ENCODE results near the gene ATP6V1D. TPM values are rescaled to one million over a fixed set of nuclear protein-coding genes. Genes with fewer than 3 reads are reported as not detected.

ATP6V1D gene
- total RNA-seq, 2 donors from 2014 or later: 94.3 to 101 TPM

DNA sequence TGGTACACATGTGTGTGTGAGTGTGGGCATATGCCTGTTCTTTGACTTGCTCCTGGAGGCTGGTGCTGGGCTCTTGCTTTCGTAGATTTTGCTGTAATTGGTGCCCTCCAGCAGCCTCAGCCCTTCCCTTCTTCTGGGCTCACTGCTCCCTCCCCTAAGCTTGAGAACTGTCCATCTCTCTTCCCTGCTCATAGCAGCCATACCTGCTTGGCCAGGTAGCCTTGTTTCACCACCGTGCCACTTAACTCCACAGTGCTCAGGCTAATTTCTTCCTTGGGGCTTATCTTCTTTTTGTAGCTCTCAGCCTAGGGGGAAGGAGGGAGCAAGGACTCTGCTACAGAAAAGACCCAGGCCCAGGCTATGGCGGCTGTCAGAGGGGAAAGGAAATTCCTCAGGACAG, 32.5 kb upstream of the ATP6V1D start:
- no peak overlapping the region for H3K4me3 ChIP-seq
- H3K36me3 ChIP-seq: no peaks in the 10 kb centered on the region
- no peaks in the 10 kb centered on the region for H3K27me3 ChIP-seq (replicated peaks; ENCODE audit: insufficient read depth)
- peak; percentile 42 for DNase-seq (ENCODE audit: low spot score)
- peak; percentile 68 for TF ChIP-seq POLR2AphosphoS5 (IDR thresholded peaks at IDR 0.05)
- no peak for TF ChIP-seq POLR2A (IDR thresholded peaks at IDR 0.05)
- peak overlapping the region in 1 of 2 donors; percentile 37 for H3K27ac ChIP-seq
- intact Hi-C loops (cut with DNase I): no loop called here
- no peaks in the 10 kb centered on the region for H3K9me3 ChIP-seq
- 71% methylated on average over 3 of the region's 3 CpGs for WGBS
- H3K4me1 ChIP-seq (replicated peaks): peaks cover 7% of the 10 kb centered on the region

DNA sequence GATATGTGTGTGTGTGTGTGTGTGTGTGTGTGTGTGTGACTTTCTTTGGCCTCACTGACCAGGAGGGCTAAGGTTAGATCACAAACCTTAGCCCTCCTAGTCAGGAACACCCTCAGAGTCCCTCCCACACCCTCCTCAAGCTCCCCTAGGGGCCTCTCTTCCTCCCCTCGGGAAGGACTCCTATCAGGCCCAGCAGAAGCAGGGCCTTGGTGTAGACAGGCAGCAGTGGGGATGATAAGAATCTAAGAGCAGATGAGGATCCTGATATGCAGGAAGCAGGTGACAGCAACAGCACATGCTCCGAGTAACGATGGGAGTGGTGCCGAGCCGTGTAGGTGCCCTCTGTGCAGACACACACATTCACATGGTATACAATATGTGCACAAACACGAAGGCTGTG, 31.7 kb upstream of the ATP6V1D start:
- Histone ChIP-seq H3K4me3 (no peak overlapping the region), H3K36me3 (no peaks in the 10 kb centered on the region), H3K27ac (no peak overlapping the region), H3K9me3 (no peaks in the 10 kb centered on the region), H3K27me3 (replicated peaks; ENCODE audit: insufficient read depth) (no peaks in the 10 kb centered on the region), H3K4me1 (replicated peaks) (peaks cover 8% of the 10 kb centered on the region)
- intact Hi-C loops (cut with DNase I): no loop called here
- no peak for DNase-seq (ENCODE audit: low spot score)
- WGBS: 54% methylated on average over 6 of the region's 6 CpGs
- TF ChIP-seq, protein P1, sequence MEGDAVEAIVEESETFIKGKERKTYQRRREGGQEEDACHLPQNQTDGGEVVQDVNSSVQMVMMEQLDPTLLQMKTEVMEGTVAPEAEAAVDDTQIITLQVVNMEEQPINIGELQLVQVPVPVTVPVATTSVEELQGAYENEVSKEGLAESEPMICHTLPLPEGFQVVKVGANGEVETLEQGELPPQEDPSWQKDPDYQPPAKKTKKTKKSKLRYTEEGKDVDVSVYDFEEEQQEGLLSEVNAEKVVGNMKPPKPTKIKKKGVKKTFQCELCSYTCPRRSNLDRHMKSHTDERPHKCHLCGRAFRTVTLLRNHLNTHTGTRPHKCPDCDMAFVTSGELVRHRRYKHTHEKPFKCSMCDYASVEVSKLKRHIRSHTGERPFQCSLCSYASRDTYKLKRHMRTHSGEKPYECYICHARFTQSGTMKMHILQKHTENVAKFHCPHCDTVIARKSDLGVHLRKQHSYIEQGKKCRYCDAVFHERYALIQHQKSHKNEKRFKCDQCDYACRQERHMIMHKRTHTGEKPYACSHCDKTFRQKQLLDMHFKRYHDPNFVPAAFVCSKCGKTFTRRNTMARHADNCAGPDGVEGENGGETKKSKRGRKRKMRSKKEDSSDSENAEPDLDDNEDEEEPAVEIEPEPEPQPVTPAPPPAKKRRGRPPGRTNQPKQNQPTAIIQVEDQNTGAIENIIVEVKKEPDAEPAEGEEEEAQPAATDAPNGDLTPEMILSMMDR (IDR thresholded peaks at IDR 0.05): no peak
- no peak for TF ChIP-seq POLR2AphosphoS5 (IDR thresholded peaks at IDR 0.05)
- TF ChIP-seq POLR2A (IDR thresholded peaks at IDR 0.05): no peak

DNA sequence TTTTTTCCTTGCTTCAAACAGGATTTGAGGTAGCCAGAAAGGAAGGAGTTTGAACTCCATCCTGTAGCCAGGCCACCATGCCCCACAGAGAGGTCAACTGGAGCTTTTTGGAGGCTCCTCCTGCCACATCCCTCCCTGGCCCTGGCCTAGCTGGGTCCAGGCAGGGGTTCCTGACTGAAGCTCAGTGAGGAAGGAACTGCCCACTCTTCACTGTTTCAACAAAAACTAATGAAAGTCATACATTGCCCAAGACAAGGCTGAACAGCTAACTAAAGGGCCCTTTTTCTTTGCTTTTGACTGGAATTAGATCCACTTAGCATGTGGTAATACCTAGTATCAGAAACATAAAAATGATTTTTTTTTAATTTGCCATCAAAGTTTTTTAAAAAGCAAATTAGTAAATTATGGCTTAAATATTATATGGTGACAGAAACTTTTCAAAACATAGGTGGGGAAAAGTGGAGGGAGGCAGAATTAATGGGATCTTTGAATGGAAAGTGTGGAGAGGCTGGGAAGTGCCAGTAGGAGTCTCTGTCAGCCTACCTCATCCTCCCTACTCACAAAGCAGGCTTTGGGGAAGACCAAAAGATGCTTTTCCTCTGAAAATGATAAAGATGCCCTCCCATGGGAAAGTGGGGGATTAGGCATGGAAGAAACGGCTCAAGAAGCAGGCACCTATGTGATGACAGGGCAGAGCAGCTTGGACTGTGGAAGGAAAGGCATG, 30.4 kb upstream of the ATP6V1D start:
- H3K27me3 ChIP-seq (replicated peaks; ENCODE audit: insufficient read depth): no peaks in the 10 kb centered on the region
- DNase-seq (ENCODE audit: low spot score): no peak
- H3K27ac ChIP-seq: no peak overlapping the region
- no peak overlapping the region for H3K4me3 ChIP-seq
- TF ChIP-seq POLR2A (IDR thresholded peaks at IDR 0.05) (no peak), POLR2AphosphoS5 (IDR thresholded peaks at IDR 0.05) (no peak)
- H3K9me3 ChIP-seq: no peaks in the 10 kb centered on the region
- 100% methylated on average over 1 of the region's 1 CpG for WGBS
- intact Hi-C loops (cut with DNase I): no loop called here
- peaks cover 12% of the 10 kb centered on the region for H3K4me1 ChIP-seq (replicated peaks)
- no peaks in the 10 kb centered on the region for H3K36me3 ChIP-seq

DNA sequence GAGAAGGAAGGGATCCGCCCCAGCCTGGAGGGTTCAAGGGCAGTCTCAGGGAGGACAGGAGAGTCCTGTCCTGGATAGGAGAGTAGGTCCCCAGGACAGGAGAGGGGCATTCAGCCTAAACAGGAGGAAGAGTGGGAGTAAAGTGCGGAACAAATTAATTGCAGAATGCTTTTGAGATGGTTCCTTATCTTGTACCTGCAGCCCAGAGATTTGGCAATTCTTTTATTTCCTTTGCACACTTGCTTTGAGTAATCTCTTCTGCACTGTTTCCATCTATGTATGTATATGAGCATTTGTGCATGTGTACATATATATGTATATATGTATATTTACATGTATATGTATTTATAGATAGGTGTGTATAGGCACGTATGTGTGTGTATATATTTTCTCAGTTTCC, 29.7 kb upstream of the ATP6V1D start:
- H3K36me3 ChIP-seq: no peaks in the 10 kb centered on the region
- peaks cover 10% of the 10 kb centered on the region for H3K4me1 ChIP-seq (replicated peaks)
- no peak overlapping the region for H3K4me3 ChIP-seq
- DNase-seq (ENCODE audit: low spot score): no peak
- H3K27me3 ChIP-seq (replicated peaks; ENCODE audit: insufficient read depth): no peaks in the 10 kb centered on the region
- intact Hi-C loops (cut with DNase I): no loop called here
- H3K27ac ChIP-seq: no peak overlapping the region
- 94% methylated on average over 3 of the region's 3 CpGs for WGBS
- H3K9me3 ChIP-seq: no peaks in the 10 kb centered on the region
- TF ChIP-seq, protein P1 (IDR thresholded peaks at IDR 0.05): no peak
- TF ChIP-seq POLR2AphosphoS5 (IDR thresholded peaks at IDR 0.05) (no peak), POLR2A (IDR thresholded peaks at IDR 0.05) (no peak)

DNA sequence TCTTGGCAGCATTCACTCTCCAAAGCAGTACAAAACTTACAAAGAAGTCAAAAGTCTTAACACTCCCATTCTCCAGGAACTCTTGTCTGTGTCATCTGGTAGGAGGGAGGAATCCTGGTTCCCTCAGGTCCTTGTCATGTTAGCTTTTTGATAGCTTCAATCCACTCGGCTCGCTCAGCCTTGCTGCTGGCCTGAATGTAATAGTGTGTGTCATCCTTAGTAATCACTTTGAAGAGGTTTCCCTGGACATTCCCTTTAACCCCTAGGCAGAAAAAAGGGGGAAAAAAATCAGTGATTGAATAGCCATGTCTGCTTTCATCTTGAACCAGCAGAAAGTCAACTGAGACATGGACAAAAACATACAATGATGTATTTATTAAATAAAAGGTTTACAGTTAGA, 27.6 kb upstream of the ATP6V1D start:
- H3K9me3 ChIP-seq: no peaks in the 10 kb centered on the region
- no peak overlapping the region for H3K4me3 ChIP-seq
- intact Hi-C loops (cut with DNase I): no loop called here
- DNase-seq (ENCODE audit: low spot score): no peak
- H3K27me3 ChIP-seq (replicated peaks; ENCODE audit: insufficient read depth): no peaks in the 10 kb centered on the region
- H3K27ac ChIP-seq: peak overlapping the region; percentile 12 to 52
- H3K36me3 ChIP-seq: peaks cover 2 to 4% of the 10 kb centered on the region in 2 donors
- H3K4me1 ChIP-seq (replicated peaks): peaks cover 5% of the 10 kb centered on the region
- no peak for TF ChIP-seq POLR2AphosphoS5 (IDR thresholded peaks at IDR 0.05)
- TF ChIP-seq, protein P1 (IDR thresholded peaks at IDR 0.05): no peak
- no peak for TF ChIP-seq POLR2A (IDR thresholded peaks at IDR 0.05)
- 68% methylated on average over 2 of the region's 2 CpGs for WGBS

DNA sequence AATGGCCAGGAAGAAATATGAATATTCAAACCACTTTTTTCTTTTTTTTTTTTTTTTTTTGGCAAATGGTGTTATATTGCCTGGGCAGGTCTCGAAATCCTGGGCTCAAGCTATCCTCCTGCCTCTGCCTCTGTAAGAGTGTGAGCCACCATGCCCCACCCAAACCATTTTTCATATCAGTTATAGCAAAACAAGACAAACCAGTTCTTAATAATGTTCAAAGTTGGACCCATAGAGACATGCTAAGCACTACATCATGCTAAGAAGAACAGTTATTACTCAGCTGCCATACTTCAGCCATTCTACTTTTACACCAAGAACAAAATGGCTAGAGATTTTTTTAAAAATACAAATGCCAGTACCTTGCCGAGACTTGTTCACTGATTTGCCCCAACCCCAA, 26.0 kb upstream of the ATP6V1D start:
- peak overlapping the region; percentile 27 to 52 for H3K27ac ChIP-seq
- H3K27me3 ChIP-seq (replicated peaks; ENCODE audit: insufficient read depth): no peaks in the 10 kb centered on the region
- H3K9me3 ChIP-seq: no peaks in the 10 kb centered on the region
- intact Hi-C loops (cut with DNase I): no loop called here
- WGBS: 68% methylated on average over 2 of the region's 2 CpGs
- no peak overlapping the region for H3K4me3 ChIP-seq
- no peak for TF ChIP-seq POLR2A (IDR thresholded peaks at IDR 0.05)
- TF ChIP-seq, protein P1 (IDR thresholded peaks at IDR 0.05): no peak
- no peak for TF ChIP-seq POLR2AphosphoS5 (IDR thresholded peaks at IDR 0.05)
- peaks cover 2 to 13% of the 10 kb centered on the region in 2 donors for H3K36me3 ChIP-seq
- peaks cover 5% of the 10 kb centered on the region for H3K4me1 ChIP-seq (replicated peaks)
- DNase-seq (ENCODE audit: low spot score): no peak
